ENCODE measurements around the gene EFCAB12. TPM values are rescaled to one million over a fixed set of nuclear protein-coding genes. Genes with fewer than 3 reads are reported as not detected.
A peak's percentile ranks its signal among the peaks of the same experiment; 100 is the strongest.

EFCAB12 gene
- total and polyA plus RNA-seq, 2 of the 13 experiments (the other 11 are each of a cell fraction or from before 2014, with no cell fraction given) = 0.31 to 2.4 TPM

DNA sequence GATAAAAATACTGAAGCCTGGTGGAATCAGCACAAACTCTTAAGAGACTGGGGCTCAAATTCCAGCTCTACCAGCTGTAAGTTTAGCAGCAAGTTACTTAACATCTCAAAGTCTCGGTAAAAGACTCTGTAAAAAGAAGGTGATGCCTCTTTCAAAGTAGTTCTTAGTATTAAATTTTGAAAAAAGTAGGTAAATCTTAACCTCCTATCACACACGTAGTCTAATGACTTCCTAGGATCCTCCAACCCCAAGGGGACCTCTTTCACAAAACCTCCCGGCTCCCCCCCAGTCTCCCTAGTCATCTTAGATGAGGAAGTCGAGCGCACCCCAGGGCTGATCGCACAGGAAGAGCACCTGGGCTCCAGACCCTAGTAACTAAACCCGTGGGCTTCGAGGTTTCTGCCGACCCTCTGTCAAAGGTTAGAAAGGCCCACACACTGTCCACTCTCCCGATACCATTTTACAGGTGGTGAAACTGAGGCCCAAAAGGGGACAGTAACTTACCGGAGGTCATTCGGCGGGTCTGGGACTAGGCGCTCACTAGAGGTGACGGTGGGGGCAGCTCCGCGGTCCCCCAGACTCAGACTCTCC is 10.9 kb upstream of the EFCAB12 start (continued):
- no peak for TF ChIP-seq ISL2 (CRISPR knock-in tag; IDR thresholded peaks at IDR 0.05)
- TF ChIP-seq SAFB2 (CRISPR knock-in tag; IDR thresholded peaks at IDR 0.05; ENCODE audit: borderline replicate concordance, low read depth) = no peak
- no peak for TF ChIP-seq SMAD1 (CRISPR knock-in tag; IDR thresholded peaks at IDR 0.05; ENCODE audit: borderline replicate concordance, low read depth)
- TF ChIP-seq, protein P1, sequence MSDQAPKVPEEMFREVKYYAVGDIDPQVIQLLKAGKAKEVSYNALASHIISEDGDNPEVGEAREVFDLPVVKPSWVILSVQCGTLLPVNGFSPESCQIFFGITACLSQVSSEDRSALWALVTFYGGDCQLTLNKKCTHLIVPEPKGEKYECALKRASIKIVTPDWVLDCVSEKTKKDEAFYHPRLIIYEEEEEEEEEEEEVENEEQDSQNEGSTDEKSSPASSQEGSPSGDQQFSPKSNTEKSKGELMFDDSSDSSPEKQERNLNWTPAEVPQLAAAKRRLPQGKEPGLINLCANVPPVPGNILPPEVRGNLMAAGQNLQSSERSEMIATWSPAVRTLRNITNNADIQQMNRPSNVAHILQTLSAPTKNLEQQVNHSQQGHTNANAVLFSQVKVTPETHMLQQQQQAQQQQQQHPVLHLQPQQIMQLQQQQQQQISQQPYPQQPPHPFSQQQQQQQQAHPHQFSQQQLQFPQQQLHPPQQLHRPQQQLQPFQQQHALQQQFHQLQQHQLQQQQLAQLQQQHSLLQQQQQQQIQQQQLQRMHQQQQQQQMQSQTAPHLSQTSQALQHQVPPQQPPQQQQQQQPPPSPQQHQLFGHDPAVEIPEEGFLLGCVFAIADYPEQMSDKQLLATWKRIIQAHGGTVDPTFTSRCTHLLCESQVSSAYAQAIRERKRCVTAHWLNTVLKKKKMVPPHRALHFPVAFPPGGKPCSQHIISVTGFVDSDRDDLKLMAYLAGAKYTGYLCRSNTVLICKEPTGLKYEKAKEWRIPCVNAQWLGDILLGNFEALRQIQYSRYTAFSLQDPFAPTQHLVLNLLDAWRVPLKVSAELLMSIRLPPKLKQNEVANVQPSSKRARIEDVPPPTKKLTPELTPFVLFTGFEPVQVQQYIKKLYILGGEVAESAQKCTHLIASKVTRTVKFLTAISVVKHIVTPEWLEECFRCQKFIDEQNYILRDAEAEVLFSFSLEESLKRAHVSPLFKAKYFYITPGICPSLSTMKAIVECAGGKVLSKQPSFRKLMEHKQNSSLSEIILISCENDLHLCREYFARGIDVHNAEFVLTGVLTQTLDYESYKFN (CRISPR knock-in tag; conservative IDR thresholded peaks at IDR 0.05) = no peak
- TF ChIP-seq, protein P2, sequence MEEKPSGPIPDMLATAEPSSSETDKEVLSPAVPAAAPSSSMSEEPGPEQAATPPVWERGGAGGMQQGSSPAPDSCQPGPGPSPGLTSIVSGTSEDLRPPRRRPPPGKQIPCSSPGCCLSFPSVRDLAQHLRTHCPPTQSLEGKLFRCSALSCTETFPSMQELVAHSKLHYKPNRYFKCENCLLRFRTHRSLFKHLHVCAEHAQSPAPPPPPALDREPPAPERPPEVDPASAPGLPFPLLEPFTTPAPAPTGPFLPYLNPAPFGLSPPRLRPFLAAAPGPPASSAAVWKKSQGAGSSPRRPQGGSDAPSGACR (CRISPR knock-in tag; IDR thresholded peaks at IDR 0.05) = no peak
- TF ChIP-seq ZNF629 (CRISPR knock-in tag; conservative IDR thresholded peaks at IDR 0.05) = peak; percentile 97
- TF ChIP-seq MAFF (IDR thresholded peaks at IDR 0.05; ENCODE audit: low read depth, low read length) = no peak
- no peak for TF ChIP-seq RCOR2 (CRISPR knock-in tag; IDR thresholded peaks at IDR 0.05)
- no peak for TF ChIP-seq CEBPB (IDR thresholded peaks at IDR 0.05; ENCODE audit: borderline replicate concordance, low read depth, low read length)
- TF ChIP-seq ZNF232 (CRISPR knock-in tag; IDR thresholded peaks at IDR 0.05; ENCODE audit: borderline replicate concordance) = 0 out of 2 replicates have a peak, but pooled peaks have one; percentile 29
- 0 out of 2 replicates have a peak, but pooled peaks have one; percentile 51 for TF ChIP-seq DNMT3B (CRISPR knock-in tag; conservative IDR thresholded peaks at IDR 0.05)
- TF ChIP-seq, protein P3, sequence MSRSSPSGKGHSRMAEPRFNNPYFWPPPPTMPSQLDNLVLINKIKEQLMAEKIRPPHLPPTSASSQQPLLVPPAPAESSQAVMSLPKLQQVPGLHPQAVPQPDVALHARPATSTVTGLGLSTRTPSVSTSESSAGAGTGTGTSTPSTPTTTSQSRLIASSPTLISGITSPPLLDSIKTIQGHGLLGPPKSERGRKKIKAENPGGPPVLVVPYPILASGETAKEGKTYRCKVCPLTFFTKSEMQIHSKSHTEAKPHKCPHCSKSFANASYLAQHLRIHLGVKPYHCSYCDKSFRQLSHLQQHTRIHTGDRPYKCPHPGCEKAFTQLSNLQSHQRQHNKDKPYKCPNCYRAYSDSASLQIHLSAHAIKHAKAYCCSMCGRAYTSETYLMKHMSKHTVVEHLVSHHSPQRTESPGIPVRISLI (CRISPR knock-in tag; IDR thresholded peaks at IDR 0.05; ENCODE audit: borderline replicate concordance) = no peak
- TF ChIP-seq YY1 (IDR thresholded peaks at IDR 0.05; ENCODE audit: insufficient read depth, insufficient replicate concordance, low read depth, low read length) = no peak
- no peak for TF ChIP-seq MTA3 (CRISPR knock-in tag; IDR thresholded peaks at IDR 0.05)
- TF ChIP-seq, protein P4, sequence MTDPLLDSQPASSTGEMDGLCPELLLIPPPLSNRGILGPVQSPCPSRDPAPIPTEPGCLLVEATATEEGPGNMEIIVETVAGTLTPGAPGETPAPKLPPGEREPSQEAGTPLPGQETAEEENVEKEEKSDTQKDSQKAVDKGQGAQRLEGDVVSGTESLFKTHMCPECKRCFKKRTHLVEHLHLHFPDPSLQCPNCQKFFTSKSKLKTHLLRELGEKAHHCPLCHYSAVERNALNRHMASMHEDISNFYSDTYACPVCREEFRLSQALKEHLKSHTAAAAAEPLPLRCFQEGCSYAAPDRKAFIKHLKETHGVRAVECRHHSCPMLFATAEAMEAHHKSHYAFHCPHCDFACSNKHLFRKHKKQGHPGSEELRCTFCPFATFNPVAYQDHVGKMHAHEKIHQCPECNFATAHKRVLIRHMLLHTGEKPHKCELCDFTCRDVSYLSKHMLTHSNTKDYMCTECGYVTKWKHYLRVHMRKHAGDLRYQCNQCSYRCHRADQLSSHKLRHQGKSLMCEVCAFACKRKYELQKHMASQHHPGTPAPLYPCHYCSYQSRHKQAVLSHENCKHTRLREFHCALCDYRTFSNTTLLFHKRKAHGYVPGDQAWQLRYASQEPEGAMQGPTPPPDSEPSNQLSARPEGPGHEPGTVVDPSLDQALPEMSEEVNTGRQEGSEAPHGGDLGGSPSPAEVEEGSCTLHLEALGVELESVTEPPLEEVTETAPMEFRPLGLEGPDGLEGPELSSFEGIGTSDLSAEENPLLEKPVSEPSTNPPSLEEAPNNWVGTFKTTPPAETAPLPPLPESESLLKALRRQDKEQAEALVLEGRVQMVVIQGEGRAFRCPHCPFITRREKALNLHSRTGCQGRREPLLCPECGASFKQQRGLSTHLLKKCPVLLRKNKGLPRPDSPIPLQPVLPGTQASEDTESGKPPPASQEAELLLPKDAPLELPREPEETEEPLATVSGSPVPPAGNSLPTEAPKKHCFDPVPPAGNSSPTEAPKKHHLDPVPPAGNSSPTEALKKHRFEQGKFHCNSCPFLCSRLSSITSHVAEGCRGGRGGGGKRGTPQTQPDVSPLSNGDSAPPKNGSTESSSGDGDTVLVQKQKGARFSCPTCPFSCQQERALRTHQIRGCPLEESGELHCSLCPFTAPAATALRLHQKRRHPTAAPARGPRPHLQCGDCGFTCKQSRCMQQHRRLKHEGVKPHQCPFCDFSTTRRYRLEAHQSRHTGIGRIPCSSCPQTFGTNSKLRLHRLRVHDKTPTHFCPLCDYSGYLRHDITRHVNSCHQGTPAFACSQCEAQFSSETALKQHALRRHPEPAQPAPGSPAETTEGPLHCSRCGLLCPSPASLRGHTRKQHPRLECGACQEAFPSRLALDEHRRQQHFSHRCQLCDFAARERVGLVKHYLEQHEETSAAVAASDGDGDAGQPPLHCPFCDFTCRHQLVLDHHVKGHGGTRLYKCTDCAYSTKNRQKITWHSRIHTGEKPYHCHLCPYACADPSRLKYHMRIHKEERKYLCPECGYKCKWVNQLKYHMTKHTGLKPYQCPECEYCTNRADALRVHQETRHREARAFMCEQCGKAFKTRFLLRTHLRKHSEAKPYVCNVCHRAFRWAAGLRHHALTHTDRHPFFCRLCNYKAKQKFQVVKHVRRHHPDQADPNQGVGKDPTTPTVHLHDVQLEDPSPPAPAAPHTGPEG (CRISPR knock-in tag; IDR thresholded peaks at IDR 0.05) = no peak
- peak; percentile 10; the same call in 1 of the 2 replicates for TF ChIP-seq HNF4A (CRISPR knock-in tag; IDR thresholded peaks at IDR 0.05)
- TF ChIP-seq, protein P5, sequence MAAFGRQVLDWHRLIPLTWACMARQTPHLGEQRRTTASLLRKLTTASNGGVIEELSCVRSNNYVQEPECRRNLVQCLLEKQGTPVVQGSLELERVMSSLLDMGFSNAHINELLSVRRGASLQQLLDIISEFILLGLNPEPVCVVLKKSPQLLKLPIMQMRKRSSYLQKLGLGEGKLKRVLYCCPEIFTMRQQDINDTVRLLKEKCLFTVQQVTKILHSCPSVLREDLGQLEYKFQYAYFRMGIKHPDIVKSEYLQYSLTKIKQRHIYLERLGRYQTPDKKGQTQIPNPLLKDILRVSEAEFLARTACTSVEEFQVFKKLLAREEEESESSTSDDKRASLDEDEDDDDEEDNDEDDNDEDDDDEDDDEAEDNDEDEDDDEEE (CRISPR knock-in tag; IDR thresholded peaks at IDR 0.05) = no peak

All from HepG2 (cell line).